ENCODE data around the gene FOXC1.

FOXC1 gene

GRCh38 chr6:1610497-1611321 is 994 bp downstream of the FOXC1 start:
- Histone ChIP-seq H3K4me1 (ENCODE audit: insufficient read depth, low read length) (peaks cover 17% of the 10 kb centered on the region; the same call in 1 of the 2 replicates), H3K36me3 (ENCODE audit: insufficient read depth, low read depth, low read length) (no peaks in the 10 kb centered on the region), H3K27ac (ENCODE audit: low read length) (no peak overlapping the region), H3K9ac (ENCODE audit: low read depth, low read length) (no peak overlapping the region), H3K9me3 (ENCODE audit: insufficient read depth, low read depth, low read length) (no peaks in the 10 kb centered on the region), H3K27me3 (ENCODE audit: insufficient read depth, low read length) (peaks cover 99% of the 10 kb centered on the region), H3K4me3 (ENCODE audit: low read length) (no peak overlapping the region)

DNA sequence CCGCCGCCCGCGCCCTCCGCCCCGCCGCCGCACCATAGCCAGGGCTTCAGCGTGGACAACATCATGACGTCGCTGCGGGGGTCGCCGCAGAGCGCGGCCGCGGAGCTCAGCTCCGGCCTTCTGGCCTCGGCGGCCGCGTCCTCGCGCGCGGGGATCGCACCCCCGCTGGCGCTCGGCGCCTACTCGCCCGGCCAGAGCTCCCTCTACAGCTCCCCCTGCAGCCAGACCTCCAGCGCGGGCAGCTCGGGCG is 1.5 kb downstream of the FOXC1 start:
- Histone ChIP-seq H3K36me3 (ENCODE audit: insufficient read depth, low read depth, low read length) (no peaks in the 10 kb centered on the region), H3K27me3 (ENCODE audit: insufficient read depth, low read length) (peaks cover 99% of the 10 kb centered on the region), H3K27ac (ENCODE audit: low read length) (no peak overlapping the region), H3K4me3 (ENCODE audit: low read length) (no peak overlapping the region), H3K4me1 (ENCODE audit: insufficient read depth, low read length) (peaks cover 12% of the 10 kb centered on the region; the same call in 1 of the 2 replicates), H3K9ac (ENCODE audit: low read depth, low read length) (no peak overlapping the region), H3K9me3 (ENCODE audit: insufficient read depth, low read depth, low read length) (no peaks in the 10 kb centered on the region)

DNA sequence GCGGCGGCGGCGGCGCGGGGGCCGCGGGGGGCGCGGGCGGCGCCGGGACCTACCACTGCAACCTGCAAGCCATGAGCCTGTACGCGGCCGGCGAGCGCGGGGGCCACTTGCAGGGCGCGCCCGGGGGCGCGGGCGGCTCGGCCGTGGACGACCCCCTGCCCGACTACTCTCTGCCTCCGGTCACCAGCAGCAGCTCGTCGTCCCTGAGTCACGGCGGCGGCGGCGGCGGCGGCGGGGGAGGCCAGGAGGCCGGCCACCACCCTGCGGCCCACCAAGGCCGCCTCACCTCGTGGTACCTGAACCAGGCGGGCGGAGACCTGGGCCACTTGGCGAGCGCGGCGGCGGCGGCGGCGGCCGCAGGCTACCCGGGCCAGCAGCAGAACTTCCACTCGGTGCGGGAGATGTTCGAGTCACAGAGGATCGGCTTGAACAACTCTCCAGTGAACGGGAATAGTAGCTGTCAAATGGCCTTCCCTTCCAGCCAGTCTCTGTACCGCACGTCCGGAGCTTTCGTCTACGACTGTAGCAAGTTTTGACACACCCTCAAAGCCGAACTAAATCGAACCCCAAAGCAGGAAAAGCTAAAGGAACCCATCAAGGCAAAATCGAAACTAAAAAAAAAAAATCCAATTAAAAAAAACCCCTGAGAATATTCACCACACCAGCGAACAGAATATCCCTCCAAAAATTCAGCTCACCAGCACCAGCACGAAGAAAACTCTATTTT is 2.0 kb downstream of the FOXC1 start:
- Histone ChIP-seq H3K4me3 (ENCODE audit: low read length) (no peak overlapping the region), H3K9me3 (ENCODE audit: insufficient read depth, low read depth, low read length) (no peaks in the 10 kb centered on the region), H3K4me1 (ENCODE audit: insufficient read depth, low read length) (peaks cover 7% of the 10 kb centered on the region; the same call in 1 of the 2 replicates), H3K36me3 (ENCODE audit: insufficient read depth, low read depth, low read length) (no peaks in the 10 kb centered on the region), H3K9ac (ENCODE audit: low read depth, low read length) (no peak overlapping the region), H3K27me3 (ENCODE audit: insufficient read depth, low read length) (peaks cover 99% of the 10 kb centered on the region), H3K27ac (ENCODE audit: low read length) (no peak overlapping the region)

GRCh38 chr6:1612299-1612973 is 2.7 kb downstream of the FOXC1 start:
- H3K9ac ChIP-seq (ENCODE audit: low read depth, low read length): no peak overlapping the region
- H3K36me3 ChIP-seq (ENCODE audit: insufficient read depth, low read depth, low read length): no peaks in the 10 kb centered on the region
- peaks cover 99% of the 10 kb centered on the region for H3K27me3 ChIP-seq (ENCODE audit: insufficient read depth, low read length)
- no peak overlapping the region for H3K27ac ChIP-seq (ENCODE audit: low read length)
- no peak overlapping the region for H3K4me3 ChIP-seq (ENCODE audit: low read length)
- H3K9me3 ChIP-seq (ENCODE audit: insufficient read depth, low read depth, low read length): no peaks in the 10 kb centered on the region
- peaks cover under 1% of the 10 kb centered on the region; the same call in 1 of the 2 replicates for H3K4me1 ChIP-seq (ENCODE audit: insufficient read depth, low read length)

DNA sequence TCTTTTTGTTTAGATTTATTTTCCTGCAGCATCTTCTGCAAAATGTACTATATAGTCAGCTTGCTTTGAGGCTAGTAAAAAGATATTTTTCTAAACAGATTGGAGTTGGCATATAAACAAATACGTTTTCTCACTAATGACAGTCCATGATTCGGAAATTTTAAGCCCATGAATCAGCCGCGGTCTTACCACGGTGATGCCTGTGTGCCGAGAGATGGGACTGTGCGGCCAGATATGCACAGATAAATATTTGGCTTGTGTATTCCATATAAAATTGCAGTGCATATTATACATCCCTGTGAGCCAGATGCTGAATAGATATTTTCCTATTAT is 3.2 kb downstream of the FOXC1 start:
- Histone ChIP-seq H3K9ac (ENCODE audit: low read depth, low read length) (no peak overlapping the region), H3K4me3 (ENCODE audit: low read length) (no peak overlapping the region), H3K9me3 (ENCODE audit: insufficient read depth, low read depth, low read length) (peaks cover 3% of the 10 kb centered on the region; the same call in 1 of the 2 replicates), H3K27me3 (ENCODE audit: insufficient read depth, low read length) (peaks cover 99% of the 10 kb centered on the region), H3K27ac (ENCODE audit: low read length) (no peak overlapping the region), H3K4me1 (ENCODE audit: insufficient read depth, low read length) (no peaks in the 10 kb centered on the region), H3K36me3 (ENCODE audit: insufficient read depth, low read depth, low read length) (no peaks in the 10 kb centered on the region)

DNA sequence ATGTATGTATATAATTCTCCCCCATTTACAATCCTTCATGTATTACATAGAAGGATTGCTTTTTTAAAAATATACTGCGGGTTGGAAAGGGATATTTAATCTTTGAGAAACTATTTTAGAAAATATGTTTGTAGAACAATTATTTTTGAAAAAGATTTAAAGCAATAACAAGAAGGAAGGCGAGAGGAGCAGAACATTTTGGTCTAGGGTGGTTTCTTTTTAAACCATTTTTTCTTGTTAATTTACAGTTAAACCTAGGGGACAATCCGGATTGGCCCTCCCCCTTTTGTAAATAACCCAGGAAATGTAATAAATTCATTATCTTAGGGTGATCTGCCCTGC is 3.6 kb downstream of the FOXC1 start:
- peak overlapping the region; percentile 47; the same call in 1 of the 2 replicates for H3K4me3 ChIP-seq (ENCODE audit: low read length)

GRCh38 chr6:1613688-1614447 is 4.2 kb downstream of the FOXC1 start:
- Histone ChIP-seq H3K4me1 (ENCODE audit: insufficient read depth, low read length) (no peaks in the 10 kb centered on the region), H3K27me3 (ENCODE audit: insufficient read depth, low read length) (peaks cover 99% of the 10 kb centered on the region), H3K27ac (ENCODE audit: low read length) (no peak overlapping the region), H3K9me3 (ENCODE audit: insufficient read depth, low read depth, low read length) (peaks cover 8% of the 10 kb centered on the region; the same call in 1 of the 2 replicates), H3K9ac (ENCODE audit: low read depth, low read length) (no peak overlapping the region), H3K36me3 (ENCODE audit: insufficient read depth, low read depth, low read length) (no peaks in the 10 kb centered on the region), H3K4me3 (ENCODE audit: low read length) (peak overlapping the region; percentile 47; the same call in 1 of the 2 replicates)

More for the DNA sequence above, 3.6 kb downstream of the FOXC1 start:
- no peak overlapping the region for H3K27ac ChIP-seq (ENCODE audit: low read length)
- H3K9ac ChIP-seq (ENCODE audit: low read depth, low read length): no peak overlapping the region
- peaks cover 99% of the 10 kb centered on the region for H3K27me3 ChIP-seq (ENCODE audit: insufficient read depth, low read length)
- no peaks in the 10 kb centered on the region for H3K4me1 ChIP-seq (ENCODE audit: insufficient read depth, low read length)
- no peaks in the 10 kb centered on the region for H3K36me3 ChIP-seq (ENCODE audit: insufficient read depth, low read depth, low read length)
- H3K9me3 ChIP-seq (ENCODE audit: insufficient read depth, low read depth, low read length): peaks cover 7% of the 10 kb centered on the region; the same call in 1 of the 2 replicates

GRCh38 chr6:1614448-1615150 is 4.9 kb downstream of the FOXC1 start:
- Histone ChIP-seq H3K9me3 (ENCODE audit: insufficient read depth, low read depth, low read length) (peaks cover 8% of the 10 kb centered on the region; the same call in 1 of the 2 replicates), H3K36me3 (ENCODE audit: insufficient read depth, low read depth, low read length) (no peaks in the 10 kb centered on the region), H3K9ac (ENCODE audit: low read depth, low read length) (no peak overlapping the region), H3K4me3 (ENCODE audit: low read length) (peak overlapping the region; percentile 52; the same call in 1 of the 2 replicates), H3K27ac (ENCODE audit: low read length) (no peak overlapping the region), H3K4me1 (ENCODE audit: insufficient read depth, low read length) (no peaks in the 10 kb centered on the region), H3K27me3 (ENCODE audit: insufficient read depth, low read length) (peaks cover 99% of the 10 kb centered on the region)

DNA sequence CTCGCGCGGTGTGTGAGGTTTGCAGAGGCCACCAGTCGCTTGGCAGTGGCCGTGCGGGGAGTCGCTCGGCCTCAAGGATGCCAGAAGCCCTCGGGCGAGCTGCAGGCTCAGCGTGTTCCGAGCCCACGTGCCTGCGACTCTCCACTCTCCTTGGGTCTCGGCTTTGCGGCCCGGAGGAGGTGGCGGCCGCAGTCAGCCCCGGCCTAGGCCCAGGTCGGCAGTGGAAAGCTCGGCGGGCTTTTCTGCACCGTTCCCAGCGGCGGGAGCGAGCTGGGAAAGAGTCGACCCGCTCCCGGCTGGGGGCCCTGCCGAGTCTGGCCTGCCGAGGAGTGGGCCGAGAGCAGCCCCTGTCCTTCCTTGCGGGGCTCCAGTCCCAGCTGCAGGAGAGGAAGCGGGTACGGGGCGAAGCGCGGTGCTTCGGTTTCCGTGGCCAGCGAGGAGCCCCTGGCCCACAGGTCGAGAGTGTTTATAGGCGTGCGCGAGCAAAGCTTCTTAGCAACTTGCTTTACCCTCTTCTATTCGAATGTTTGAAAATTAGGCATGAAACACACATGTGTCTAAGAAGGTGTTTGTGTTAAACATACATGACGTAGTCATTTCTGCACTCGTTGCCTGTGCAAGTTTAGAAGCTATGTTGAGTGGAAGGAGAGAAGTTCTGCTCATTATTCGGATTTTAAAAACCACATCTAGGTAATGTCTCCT is 5.6 kb downstream of the FOXC1 start:
- no peaks in the 10 kb centered on the region for H3K4me1 ChIP-seq (ENCODE audit: insufficient read depth, low read length)
- H3K27ac ChIP-seq (ENCODE audit: low read length): no peak overlapping the region
- H3K36me3 ChIP-seq (ENCODE audit: insufficient read depth, low read depth, low read length): no peaks in the 10 kb centered on the region
- H3K9me3 ChIP-seq (ENCODE audit: insufficient read depth, low read depth, low read length): peaks cover 8% of the 10 kb centered on the region; the same call in 1 of the 2 replicates
- H3K27me3 ChIP-seq (ENCODE audit: insufficient read depth, low read length): peaks cover 100% of the 10 kb centered on the region
- no peak overlapping the region for H3K9ac ChIP-seq (ENCODE audit: low read depth, low read length)
- H3K4me3 ChIP-seq (ENCODE audit: low read length): peak overlapping the region; percentile 52

DNA sequence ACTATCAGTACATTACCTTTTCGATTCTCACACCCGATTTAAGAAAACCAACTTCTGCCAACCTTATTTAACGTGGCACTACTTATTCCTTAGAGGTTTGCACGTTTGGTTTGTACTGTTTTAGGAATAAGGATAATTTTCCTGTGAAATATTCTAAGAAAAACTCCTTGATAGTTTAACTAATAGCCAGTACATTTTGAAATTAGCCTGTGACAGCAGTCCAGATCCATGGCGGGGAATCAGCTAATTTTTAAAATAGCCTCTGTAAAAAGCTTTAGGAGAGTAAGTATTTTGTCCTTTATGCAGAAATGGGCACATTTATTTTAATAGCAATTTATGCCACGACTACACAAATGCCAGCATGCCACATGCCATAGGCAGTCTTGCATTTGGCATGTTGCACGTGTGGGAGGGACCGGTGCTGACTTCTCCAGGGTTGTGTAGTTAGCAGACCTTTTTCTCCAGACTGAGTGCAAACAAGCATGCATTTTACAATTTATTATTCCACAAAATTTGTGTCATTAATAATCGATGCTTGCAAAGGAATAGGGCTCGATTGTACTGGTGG is 6.2 kb downstream of the FOXC1 start:
- Histone ChIP-seq H3K27ac (ENCODE audit: low read length) (no peak overlapping the region), H3K9ac (ENCODE audit: low read depth, low read length) (no peak overlapping the region), H3K4me1 (ENCODE audit: insufficient read depth, low read length) (no peaks in the 10 kb centered on the region), H3K36me3 (ENCODE audit: insufficient read depth, low read depth, low read length) (no peaks in the 10 kb centered on the region), H3K27me3 (ENCODE audit: insufficient read depth, low read length) (peaks cover 100% of the 10 kb centered on the region), H3K9me3 (ENCODE audit: insufficient read depth, low read depth, low read length) (peaks cover 8% of the 10 kb centered on the region; the same call in 1 of the 2 replicates), H3K4me3 (ENCODE audit: low read length) (no peak overlapping the region)
